ENCODE data around the gene SYT17.

Gene SYT17

DNA sequence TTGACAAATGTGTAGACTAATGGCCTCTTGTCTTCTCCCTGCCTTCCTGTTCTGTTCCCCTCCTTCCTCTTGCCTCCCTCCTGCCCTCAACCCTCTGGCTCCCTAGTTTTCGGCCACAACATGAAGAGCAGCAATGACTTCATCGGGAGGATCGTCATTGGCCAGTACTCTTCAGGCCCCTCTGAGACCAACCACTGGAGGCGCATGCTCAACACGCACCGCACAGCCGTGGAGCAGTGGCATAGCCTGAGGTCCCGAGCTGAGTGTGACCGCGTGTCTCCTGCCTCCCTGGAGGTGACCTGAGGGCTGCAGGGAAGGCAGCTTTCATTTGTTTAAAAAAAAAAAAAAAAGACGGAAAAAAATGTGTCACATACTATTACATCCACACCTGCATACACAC is 98.7 kb downstream of the SYT17 start:
- DNase-seq (ENCODE audit: low spot score) = no peak

DNA sequence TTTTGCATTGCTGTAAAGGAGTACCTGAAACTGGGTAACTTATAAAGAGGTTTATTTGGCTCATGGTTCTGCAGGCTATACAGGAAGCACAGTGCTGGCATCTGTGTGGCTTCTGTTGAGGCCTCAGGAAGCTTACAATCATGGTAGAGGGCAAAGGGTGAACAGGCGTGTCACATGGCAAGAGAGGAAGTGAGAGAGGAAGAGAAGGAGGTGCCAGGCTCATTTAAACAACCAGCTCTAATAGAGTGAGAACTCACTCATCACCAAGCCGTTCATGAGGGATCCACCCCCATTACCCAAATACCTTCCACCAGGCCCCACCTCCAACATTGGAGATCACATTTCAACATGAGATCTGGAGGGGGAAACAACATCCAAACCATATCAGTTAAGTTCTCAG is 101.1 kb downstream of the SYT17 start:
- DNase-seq (ENCODE audit: low spot score) = no peak

DNA sequence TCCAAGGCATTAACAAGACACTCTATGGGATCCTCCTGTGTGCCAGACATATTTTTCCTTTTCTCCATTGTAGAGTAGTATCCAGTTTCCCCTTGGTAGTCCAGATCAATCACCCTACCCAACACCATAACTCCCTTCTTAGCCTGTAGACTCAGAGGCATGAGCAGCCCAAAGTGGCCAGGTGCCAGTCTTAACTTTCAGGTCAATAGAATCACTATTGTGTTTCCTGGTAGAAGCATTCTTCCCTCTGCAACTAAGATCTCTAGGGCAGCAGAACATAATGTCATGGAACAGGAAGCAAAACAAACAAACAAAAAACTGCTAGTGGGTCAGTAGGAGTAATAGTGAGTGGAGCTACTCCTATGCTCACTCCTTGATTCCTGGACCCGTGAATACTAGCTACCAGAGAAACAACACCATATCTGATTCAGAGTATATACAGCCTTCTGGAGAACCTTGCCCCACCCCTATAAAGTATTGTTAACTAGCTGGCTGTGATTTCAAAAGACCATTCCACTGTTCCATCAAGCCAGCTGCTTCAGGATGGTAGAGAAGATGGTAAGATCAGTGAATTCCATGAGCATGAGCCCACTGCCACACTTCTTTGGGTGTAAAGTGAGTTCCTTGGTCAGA is 106.2 kb downstream of the SYT17 start:
- no peak for DNase-seq (ENCODE audit: low spot score)

DNA sequence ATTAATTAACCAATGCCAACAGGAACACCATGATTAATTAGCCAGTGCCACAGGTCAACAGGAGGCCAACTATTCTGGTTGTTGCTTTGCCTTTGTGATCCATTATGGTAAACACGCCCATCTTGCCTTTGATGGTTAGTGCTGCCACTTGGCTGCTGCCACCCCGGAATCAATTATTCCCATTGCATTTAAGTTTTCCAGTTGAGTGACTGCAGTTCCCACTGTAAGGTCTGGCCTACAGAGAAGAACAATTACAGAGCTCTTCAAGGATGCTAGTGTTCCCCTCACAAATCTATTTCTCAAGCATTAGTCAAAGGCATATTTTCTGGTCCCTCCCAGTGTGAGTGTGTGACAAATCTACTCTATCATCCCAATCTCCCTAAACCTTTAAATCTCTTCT is 110.4 kb downstream of the SYT17 start:
- no peak for DNase-seq (ENCODE audit: low spot score)

DNA sequence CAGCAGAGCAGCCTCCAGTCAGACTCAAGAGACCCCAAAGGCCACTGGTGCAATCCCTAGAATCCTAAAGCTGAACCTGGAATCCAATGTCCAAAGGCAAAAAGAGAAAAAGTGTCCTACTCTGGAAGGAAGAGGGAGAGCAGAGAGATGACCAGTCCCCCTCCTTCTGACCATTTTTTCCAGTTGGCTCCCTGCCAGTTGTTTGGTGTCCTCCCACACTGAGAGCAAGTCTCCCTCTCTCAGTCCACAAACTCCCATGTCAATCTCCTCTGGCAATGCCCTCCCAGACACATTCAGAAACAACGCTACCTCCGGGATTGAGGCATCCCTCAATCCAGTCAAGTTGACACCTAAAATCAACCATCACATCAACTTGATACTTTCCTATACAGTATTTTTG is 113.2 kb downstream of the SYT17 start:
- DNase-seq (ENCODE audit: low spot score) = no peak

DNA sequence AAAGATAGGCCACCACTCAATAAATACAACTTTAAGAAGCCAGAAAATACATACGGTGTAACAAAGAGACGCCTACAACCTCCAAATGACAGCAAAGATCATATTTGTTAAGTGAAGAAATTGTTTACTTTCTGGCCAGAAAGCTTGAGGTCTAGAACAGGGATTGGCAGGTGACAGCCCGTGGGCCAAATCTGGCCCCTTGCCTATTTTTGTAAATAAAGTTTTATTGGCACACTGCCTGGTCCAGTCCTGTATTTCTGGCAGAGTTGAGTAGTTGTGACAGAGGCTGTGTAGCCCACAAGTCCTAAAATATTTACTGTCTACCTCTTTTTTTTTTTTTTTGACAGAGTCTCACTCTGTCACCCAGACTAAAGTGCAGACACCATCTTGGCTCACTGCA is 114.1 kb downstream of the SYT17 start:
- DNase-seq (ENCODE audit: low spot score) = no peak

DNA sequence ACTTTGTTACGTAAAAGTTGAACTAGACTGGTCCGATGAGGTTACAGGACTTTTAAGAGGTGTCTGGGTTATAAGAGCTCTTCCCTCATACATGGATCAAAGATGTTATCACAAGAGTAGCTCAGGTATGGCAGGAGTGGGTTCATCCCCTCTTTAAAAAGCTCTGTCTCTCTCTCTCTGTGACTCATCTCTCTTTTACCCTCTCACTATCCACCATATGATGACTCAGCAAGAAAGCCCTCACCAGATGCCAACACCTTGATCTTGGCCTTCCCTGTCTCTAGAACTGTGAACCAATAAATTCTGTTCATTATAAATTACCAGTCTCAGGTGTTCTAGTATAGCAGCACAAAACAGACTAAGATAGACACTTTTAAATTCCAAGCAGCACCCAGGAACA is 115.6 kb downstream of the SYT17 start:
- no peak for DNase-seq (ENCODE audit: low spot score)

DNA sequence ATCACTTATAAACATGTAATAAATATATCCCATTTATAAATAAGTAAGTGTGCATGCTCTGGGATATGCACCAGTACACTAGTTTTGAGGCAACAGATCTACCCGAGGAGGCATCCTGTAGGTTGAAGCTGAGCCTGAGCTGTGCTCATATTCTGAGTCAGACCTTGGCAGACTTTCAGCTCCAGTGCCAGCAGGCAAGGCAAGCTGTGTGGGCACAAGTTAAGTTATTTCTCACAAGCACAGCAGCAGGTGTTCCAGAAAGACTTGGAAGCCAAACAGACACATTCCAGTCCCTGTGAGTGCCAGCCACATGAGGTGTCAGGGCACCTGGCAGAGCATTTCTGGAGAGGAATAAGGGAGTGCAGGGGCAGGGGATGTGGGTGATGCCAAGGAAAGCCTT is 116.2 kb downstream of the SYT17 start:
- DNase-seq (ENCODE audit: low spot score) = peak; percentile 39

DNA sequence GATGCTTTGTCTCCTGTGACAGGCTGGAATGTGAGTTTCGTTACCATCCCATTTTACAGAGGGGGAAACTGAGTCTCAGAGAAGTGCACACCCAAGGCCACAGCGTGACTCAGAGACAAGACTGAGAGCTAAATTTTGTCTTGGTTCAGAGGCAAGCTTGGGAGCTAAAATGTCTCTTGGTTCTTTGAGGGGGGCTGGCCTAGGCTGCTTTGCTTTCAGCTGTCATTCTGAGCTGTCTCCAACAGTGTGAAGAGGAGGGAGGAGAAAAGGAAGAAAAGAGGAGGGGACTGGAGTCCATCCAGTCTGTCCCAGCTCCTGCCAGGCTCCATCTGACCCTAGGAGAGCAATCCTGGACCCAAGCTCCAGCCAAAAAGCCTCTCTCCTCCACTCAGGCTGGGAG is 117.4 kb downstream of the SYT17 start, which contains the start of gene CLEC19A:
TSS of gene CLEC19A (plus strand) at position 301 of the 400 bp plus-strand sequence. CDS start 121 bp downstream, outside the sequence.
- no peak for DNase-seq (ENCODE audit: low spot score)

DNA sequence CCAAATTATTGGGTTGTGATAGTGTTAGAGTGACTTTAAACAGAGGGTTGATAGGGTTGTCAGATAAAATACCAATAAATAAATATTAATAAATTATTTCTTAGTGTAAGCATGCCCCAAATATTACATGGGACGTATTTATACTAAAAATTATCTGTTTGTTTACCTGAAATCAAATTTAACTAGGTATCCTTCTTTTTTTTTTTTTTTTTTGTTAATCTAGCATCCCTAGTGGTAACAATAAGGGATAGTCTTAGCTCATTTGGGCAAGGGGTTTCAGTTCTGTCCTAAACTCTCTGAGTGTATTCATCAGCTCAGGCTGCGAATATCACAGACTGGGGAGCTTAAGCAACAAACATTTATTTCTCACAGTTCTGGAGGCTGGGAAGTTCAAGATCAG is 118.8 kb downstream of the SYT17 start:
- no peak for DNase-seq (ENCODE audit: low spot score)

DNA sequence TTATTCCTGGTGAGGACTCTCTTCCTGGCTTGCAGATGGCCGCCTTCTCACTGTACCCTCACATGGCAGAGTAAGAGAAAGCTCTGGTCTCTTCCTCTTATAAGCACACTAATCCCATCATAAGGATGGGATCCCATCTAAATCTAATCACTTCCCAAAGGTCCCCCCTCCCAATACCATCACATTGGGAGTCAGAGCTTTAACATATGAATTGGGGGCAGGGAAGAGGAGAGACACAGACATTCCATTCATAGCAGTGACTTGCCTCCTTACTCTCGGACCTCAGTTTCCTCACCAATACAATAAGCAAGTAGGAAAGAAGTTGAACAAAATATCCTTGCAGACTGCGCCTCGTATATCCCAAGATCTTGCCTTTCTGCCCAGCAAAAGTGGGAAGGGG is 119.2 kb downstream of the SYT17 start:
- no peak for DNase-seq (ENCODE audit: low spot score)

DNA sequence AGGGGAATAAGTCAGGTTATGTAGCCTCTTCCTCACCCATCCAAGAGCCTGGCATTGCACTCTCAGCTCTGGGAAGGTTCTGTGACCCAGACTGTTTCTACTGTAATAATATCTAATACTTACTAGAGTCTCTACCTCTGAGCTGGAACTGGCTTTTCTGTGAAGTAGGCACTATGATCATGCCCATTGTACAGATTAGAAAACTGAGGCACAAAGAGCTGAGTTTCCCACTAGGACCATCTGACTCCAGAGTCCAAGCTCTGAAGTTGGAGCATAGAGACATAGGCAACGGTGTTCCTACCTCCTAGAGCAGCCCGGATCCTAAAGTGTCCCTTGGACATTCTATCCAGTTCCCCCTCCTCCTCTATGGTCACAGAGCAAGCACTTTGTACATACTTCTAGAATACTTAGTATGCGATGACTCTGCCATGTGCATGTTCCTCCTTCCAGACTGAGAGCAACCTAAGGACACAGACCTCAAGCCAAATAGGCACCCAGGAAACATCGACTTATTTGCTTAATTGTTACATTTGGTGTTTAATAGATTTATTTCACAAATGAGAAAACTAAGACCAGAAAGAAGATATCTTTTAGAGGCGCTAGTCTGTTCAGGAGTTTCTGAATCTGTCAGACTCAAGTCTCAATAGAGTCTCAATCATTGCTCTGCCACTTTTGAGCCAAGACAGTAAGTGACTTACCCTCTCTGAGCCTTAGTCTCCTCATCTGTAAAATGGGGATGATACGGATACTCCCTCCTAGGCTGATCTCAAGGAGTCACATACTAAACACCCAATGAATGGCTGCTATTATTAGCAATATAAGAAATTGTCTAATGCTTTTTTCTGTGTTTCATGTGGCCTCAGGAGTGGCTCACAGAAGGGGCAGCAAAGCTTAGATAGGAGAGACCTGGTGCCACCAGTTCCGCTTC is 121.1 kb downstream of the SYT17 start:
- DNase-seq (ENCODE audit: low spot score) = no peak

DNA sequence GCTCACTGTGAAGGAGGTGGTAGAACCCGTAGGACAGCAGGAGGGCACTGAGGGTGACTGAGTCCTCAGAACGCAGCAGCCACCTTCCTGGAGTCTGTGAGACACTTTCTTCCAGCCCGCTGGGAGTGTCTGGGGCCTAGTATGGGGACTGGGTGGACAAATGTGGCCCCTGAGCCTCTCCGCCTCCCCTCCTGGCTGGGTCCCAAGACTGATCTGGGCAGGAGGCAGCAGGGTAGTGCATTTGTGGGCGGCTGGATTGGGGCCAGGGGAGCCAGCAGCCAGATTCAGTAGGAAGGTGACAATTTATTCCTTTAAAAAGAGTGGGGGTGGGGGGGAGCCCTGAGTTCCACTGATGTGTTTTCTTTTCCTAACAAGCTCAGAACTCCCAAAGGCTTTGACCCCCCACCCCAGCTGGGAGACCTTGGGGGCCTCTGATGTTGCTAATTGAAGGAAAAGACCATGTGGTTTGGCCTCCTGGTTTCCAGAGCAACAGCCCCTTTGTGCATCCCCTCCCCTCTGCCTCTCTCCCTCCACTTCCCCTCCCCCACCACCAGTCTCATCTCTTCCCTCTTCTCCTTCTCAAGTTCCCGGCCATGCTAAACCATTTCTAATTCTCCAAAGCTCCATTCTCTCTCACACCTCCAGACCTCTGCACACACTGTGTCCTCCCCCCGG is 121.9 kb downstream of the SYT17 start:
- DNase-seq (ENCODE audit: low spot score) = peak; percentile 67

DNA sequence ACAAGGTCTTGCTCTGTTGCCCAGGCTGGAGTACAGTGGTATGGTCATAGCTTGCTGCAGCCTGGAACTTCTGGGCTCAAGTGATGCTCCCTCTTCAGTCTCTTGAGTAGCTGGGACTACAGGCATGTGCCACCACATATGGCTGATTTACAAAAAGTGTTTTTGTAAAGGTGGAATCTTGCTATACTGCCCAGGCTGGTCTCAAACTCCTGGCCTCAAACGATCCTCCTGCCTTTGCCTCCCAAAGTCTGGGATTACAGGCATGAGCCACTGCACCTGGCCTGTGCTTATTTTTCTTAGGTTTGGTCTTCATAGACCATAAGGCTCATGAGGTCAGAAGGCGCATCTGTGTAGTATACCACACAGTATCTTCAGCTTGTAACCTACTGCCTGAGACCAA is 122.8 kb downstream of the SYT17 start:
- DNase-seq (ENCODE audit: low spot score) = no peak

DNA sequence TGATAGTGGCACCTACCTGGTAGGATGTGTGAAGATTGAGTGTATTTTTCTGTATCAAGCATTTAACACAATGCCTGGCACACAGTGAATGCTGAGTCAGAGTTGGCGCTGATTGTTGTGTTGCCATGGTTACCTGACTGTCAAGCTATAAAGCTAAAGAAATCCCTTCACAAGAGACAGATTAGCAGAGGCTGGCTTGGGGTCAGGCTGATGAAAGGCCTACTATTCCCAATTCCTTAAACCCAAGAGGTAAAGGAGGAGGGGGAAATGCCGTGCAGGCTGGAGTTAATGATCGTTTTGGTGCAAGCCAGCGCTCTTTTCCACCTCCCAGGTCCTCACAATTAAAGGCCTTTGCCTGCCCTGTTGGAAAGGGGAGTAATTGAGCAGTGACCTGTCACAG is 123.4 kb downstream of the SYT17 start:
- DNase-seq (ENCODE audit: low spot score) = peak; percentile 76

DNA sequence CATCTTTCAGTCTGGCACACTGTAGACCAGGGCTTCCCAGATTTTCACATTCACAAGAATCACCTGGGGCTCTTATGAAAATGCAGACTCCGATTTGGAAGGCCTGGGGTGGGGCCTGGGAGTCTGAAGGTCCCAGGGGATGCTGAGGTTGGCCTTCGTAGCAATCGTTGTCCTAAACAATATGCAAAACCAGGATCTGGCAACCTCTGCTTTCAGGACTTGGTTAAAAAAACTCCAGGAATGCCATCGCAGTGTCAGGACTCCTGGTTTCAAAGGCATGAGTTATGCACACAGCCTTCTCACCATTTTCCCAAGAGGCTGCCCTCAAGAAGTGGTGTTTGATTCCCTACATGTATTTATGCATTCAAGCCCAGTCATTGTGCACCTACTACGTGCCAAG is 124.1 kb downstream of the SYT17 start:
- DNase-seq (ENCODE audit: low spot score) = no peak

DNA sequence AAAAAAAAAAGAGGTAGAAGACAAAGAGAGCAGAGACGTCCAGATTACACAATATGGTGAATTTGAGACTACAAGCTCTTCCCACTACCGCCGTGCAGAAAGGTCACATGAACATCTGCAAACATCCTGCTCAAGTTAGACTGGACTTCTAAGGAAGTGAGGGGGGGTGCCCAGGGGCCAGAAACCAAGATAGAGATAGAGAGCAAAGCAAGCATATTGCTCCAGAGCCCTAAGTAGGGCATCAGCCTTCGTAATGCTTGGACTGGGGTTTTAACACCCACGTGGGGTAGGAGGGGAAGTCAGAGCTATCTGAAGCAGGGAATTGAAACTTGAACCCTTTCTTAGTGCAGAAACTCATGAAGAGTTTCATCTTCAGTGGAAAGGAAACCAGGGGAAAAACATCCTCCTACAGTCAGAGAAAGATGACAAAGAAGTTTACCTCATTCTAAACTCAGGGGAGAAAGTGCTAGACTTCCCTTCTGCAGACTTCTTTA is 126.2 kb downstream of the SYT17 start:
- DNase-seq (ENCODE audit: low spot score) = no peak

DNA sequence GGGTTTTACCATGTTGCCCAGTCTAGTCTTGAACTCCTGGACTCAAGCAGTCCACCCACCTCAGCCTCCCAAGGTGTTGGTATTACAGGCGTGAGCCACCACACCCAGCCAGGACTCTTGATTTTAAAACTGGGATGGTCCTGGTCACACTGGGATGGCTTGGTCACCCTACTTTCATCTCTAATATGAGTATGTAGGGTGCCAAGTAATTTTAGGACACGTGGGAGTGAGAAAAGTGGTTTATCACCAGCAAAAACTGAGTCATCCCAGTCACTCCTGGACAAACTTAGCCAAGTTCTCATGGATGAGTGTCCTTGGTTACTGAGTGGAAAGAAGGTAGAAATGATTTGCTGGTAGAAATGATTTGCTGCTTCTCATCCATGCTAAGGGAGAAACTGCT is 127.4 kb downstream of the SYT17 start:
- no peak for DNase-seq (ENCODE audit: low spot score)

DNA sequence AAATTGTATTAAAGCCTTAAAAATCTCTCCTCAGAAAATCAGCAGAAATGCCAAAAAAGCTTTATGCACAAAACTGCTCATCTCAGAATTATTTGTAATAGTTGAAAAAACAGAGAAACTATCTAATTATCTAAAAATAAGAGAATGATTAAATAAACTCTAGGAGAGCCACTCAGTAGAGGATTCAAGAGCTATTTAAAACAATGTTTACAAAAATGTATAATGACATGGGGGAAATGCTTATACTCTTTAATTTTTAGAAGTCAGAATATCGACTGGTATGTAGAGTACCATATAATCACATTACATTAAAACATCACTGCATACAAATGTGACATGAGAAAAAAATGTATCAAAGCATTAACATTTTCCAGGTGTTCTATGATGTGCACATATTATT is 129.4 kb downstream of the SYT17 start:
- DNase-seq (ENCODE audit: low spot score) = no peak

DNA sequence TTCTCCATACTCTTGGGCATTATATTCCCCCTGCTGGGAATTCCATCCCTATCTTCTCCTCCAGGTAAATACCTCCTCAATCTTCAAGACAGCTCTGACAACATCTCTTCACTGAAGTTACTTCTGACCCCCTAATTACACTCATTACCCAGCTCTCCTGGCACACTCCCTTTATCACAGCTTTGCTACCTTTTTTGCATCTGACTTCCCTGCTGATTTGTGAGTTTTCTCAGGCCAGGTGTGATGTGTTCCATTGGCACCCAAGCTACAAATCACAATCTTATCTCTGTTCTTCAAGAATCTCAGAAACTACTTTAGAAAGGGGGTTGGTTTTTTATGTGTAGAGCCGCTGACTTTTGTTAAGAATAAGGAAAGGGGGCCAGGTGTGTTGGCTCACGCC is 131.5 kb downstream of the SYT17 start:
- no peak for DNase-seq (ENCODE audit: low spot score)

DNA sequence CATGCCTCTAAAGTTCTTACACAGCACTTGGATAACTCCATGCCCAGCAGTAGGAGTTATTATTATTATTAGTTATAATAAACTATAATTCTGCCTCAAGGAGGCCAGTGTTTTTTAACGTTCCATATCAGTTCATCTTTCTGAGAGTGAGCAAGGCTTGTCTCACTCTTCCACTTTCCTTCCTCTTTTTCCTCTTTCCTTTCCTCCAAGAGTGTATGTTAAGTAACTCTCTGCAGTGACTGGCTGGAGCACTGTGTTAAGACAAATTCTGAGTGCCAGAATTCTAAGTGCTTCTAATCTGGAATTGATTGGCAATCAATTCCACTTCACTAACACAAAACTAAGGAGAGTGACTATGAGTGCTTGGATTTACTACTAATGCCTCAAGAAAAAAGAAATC is 133.9 kb downstream of the SYT17 start:
- no peak for DNase-seq (ENCODE audit: low spot score)

DNA sequence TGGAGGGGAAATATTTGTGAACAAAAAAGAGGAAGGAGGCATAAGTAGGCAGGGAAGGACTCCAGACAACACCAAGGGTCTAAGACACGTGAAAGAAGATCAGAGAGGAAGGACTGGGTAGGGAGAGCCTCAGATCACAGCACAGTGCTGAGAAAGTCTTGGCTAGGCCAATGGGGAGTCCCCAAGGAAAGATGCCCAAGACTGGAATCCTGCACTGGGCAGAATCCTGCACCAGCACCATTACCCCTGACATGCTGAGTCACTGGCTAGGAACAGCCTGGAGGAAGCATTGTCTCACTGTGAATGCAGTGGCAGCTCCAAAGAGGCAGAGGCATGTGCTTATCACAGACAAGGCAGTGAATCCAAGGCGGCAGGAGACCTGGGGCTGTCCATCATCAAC is 136.7 kb downstream of the SYT17 start:
- DNase-seq (ENCODE audit: low spot score) = no peak

DNA sequence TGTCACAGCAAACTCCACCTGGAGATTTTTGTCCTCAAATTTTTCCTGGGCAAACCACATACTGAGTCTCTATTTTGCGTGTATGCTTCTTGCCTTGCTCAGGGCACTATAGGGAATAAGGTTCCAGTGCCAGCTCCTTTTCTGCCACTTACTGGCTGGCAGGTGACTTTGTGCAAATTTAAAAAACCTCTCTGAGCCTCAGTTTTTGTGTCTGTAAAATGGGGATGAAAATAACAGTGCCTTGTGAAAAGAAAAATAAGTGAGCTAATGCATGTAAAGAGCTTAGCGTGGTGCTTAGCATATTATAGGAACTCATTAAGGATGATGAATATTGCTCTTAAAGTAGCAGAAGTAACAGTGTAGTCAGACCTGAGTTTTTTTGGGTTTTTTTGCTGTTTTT is 137.4 kb downstream of the SYT17 start:
- DNase-seq (ENCODE audit: low spot score) = no peak
